Left forelimb (tissue), 1 donor: ENCODE measurements around the gene PNMA8A.

Experiments
- DNase-seq: peaks from one replicate; pipeline ENCODE4 v3.0.0-alpha.2; 2018; ENCODE audit warnings: low spot score

The PNMA8A gene

GRCh38 chr19:46491975-46492682, 20.8 kb upstream of the PNMA8A start:
- no peak for DNase-seq

GRCh38 chr19:46490774-46491173, 19.4 kb upstream of the PNMA8A start:
- DNase-seq: no peak

DNA sequence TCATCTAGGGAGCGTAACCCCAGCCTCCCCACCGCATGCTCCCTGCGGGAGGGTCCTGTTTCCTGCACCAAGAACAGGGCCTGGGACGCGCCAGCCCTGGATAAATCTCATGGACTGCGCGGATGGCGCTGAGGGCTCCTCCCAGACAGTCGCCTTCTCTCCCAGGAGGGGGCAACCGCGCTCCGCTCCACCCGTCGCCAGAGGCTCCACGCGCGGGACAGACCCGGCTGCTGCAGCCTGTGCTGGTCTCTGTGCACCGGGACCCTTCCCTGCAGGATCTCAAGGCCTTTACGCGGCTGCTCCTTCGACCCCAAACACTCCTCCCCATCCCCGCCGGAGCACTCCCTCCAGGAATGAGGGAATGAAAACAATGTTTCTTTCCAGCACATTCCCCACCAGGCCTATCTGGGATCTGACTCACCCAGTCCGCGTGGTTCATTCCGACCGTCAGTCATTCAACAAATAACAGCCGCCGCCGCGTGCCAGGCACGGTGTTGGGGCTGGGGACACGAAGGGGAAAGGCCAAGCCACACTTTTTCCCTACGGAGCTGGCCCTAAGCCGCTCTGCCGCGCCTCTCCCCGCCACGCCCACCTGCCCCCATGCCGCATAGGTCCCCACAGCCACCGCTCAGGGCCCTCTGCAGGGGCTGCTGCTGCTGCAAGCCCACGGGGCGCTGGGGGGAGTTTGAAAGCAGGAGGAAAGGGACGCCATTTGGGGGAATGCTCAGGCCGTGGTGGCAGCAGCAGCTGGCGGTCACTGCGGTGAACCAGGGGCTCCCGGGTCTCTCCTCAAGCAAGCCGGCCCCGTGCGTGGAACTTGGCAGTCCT, 18.3 kb upstream of the PNMA8A start:
- no peak for DNase-seq

- DNase-seq: no peak
Measured at GRCh38 chr19:46488551-46488950, 17.2 kb upstream of the PNMA8A start.

DNA sequence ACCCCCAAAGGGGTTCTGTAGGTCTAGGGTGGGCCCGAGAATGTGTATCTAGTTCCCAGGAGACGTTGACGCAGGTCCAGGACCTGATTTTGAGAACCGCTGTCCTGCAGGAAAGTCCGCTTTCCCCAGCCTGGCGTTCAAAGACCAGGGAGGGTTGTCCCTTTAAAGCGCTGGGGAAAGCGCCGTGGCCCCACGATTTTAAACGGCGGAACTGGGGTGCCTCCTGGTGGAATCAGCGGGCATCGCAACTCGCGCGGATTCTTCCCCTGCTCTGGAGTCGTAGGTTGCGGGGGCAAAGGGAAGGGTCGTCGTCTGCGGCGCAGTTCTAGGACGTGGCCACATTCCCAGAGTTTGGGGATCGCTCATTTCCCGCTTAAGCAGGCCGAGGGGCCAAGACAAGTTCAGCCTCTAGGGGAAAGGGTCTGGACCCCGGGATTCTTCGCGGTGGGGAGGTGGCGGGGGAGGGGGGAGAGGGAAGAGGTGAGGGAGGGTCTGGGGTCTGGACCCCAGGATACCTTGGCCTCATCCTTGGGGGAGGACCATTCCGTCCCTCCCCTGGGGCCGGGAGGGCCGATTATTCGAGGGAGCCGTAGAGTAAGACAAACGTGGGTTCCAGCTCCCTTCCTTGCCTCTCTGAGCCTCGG, 16.6 kb upstream of the PNMA8A start:
- peak; percentile 92 for DNase-seq

DNA sequence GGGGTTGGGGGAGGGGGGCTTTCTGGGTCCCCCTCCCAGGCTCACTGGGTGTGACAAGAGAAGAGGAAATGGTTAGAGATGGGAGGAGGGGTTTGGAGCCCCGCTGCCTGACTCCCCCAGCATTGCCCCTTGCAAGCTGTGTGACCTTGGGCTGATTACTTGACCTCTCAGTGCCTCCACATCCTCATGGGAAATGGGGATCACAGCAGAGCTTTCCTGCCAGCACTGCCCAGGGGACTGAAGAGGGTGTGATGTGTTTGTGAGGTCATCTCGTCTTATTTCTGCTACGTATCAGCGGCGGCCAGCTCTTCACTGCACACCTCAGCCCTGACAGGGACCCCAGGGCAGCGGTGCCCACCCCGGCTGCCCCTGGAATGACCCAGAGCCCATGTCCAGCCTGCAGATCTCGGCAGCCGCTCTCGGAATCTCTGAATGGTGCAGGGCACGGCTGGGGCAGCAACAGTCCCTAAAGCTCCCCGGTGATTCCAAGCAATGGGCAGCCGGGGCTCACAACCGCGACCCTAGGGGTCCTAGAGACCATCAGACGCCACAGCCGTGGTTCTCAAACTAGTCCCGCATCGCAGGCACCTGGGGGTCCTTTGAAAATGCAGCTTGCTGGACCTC, 15.9 kb upstream of the PNMA8A start:
- DNase-seq: no peak

DNA sequence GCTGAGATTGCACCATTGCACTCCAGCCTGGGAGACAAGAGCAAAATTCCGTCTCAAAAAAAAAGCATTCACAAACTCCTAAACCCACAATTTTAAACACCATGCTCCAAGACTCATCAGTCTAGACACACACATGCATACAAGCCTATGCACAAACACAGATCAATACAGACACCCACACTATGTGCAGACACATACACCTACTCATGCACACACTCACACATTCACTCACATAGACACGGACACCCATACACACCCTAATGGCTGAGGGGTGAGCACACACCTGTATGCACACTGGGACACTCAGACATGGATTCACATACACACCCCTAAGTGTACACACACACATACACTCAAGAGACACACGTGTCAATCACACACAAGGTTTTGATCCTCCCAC, 15.0 kb upstream of the PNMA8A start:
- no peak for DNase-seq

DNA sequence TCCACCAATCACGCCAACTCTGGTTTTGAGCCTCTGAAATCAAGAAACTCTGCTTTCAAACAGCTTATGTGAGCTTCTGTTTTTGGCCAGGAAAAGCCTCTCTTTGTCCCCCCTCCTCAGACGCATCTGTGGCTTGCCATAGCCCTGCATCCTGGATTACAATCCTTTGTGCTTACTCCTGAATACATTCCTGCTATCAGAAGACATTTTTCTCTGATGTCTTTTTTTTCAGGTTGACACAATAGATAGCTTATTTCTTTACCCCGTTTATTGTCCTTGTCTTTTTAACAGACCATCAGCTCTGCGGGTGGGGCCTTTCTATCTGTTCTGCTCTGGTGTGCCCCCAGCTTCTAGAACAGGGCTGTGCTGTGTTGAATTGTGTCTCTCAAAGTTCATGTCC, 13.3 kb upstream of the PNMA8A start:
- DNase-seq: no peak

GRCh38 chr19:46482631-46483030, 11.3 kb upstream of the PNMA8A start:
- DNase-seq: no peak

GRCh38 chr19:46481947-46482346, 10.6 kb upstream of the PNMA8A start:
- no peak for DNase-seq

DNA sequence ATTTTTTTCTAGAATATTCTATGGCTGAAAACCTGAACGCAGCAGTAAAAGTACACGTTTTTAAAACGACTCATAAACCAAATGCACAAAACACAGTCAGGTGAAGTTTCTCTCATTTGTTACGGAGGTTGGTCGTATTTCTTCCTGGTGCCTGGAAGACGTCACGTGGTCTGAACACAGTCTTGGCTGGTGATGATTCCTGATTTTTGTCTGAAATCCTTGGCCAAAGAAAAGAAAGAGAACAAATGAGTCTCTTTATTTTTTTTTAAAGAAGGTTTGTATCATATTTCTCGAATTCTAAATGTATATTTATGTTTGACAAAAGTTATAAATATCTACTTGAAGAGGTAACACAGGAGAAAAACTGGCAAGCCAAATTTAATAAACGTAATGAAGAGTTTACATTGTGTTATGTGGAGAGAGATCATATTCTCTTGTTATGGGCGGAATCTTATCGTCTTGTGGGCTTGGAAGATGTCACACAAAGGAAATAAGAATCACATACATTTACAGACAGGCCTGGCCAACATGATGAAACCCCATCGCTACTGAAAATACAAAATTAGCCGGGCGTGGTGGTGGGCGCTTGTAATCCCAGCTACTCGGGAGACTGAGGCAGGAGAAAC, 10.0 kb upstream of the PNMA8A start:
- no peak for DNase-seq

GRCh38 chr19:46480415-46480814, 9.1 kb upstream of the PNMA8A start:
- peak; percentile 90 for DNase-seq

DNA sequence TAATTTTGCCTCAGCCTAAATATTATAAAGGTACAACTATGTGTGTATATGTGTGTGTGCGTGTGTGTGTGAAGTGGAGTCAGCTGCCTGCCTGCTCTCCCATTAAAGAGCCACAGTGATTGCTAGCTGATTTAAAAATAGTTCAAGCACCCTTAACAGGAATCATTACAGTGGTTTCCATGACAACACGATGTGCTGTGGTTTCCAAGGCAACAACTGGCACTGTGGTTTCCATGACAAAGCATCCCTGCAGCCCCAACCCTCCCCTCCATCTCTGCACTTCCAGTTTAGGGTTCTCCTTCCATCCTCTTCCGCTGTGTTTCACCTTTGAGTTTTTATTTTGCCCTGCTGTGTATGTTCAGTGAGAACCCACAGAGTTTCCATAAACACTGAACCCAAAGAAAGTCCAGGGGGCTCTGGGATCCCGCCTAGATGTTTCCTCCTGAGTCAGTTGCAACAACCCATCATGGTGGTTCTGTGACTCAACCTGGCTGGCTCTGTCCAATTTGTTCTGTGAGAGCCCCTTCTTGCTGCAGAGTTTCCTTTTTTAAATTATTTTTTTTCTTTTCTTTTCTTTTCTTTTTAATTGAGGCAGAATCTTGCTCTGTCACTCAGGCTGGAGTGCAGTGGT, 7.1 kb upstream of the PNMA8A start:
- no peak for DNase-seq

DNA sequence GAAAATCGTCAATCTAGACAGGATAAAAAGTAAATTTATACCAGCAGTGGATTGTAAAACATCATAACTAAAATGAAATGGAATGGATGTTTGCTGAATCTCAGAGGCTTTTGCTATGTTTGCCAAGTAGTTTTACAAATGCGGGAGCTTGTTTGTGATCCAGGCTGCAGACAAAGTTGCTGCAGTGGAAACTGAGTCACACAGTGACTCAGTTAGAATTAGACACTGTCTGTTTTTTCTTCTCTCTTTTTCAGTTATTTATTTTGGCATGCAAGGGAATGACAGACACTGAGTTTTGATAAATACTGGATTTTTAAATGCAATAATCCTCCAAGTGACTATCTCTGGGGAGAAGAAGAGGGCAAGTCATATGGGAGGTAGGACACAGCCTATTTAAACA, 4.6 kb upstream of the PNMA8A start:
- DNase-seq: no peak

- DNase-seq: no peak
Measured at GRCh38 chr19:46474211-46474610, 2.8 kb upstream of the PNMA8A start.

DNA sequence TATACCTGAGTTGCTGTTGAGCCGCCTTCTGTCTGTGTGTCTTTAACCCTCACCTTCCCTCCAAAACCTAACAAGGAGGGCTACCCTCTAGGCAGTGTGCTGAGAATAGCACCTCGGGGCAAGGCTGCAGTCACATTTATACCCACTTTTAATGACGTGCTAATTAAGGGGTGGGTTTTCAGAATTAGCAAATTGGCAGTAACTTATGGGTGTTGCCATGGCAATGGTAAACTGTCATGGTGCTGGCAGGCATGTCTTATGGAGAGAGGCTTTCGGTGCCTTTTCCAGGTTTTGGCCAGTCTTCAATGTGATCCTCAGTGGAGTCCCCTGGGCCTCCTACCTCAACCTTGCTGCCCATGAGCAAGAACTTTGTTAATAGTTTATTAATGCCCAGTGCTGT, 1.2 kb upstream of the PNMA8A start:
- DNase-seq: no peak

DNA sequence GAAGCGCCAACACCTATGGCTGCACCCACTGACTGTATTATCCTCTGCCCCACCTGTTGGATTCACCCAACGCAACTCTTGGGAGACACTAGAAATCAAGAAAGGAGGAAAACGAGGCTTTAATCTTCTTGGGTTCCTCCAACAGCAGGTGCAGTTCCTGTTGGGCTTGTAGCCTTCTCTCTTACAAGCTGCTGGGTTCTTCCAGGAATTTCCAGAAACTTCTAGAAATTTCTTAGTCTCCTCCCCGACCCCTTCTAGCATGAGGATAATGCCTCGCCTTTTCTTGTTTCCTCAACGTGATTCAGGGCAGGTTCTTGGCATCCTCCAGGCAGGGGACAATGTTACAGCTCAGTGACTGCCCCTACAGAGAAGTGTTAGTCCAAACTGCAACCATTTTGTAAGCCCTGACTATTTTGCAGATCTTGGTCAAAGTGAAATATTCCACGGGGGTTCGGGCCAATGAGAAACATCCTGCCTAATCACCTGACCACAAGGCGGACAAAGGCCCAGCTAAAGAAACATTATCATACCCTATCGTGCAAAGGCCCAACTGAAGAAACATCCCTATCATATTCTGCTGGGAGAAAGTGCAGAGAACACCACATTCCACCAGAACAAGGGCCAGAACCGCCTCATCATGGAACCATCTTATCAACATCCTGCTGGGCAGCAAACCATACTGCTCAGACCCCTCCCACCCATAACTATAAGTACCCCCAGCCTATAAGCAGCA, 614 bp upstream of the PNMA8A start:
- no peak for DNase-seq

DNA sequence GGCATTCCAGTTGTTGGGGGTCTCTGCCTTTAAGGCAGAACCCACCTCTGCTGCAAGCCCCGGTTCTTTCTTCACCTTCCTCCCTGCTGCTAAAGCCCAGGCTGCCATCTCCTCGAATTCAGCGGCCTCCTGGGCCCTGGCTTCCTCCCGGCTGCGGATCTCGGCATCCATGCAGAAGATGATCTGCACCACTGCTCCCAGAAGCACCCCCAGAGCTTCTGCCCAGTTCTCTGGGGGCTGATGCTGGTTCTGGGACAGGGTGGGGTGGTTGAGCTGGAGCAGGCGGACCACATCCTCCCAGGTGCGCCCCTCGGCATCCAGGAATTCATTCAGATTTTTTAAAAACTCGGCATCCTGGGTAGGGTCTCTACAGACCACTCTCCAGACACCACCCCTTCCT, 987 bp downstream of the PNMA8A start:
- no peak for DNase-seq

DNA sequence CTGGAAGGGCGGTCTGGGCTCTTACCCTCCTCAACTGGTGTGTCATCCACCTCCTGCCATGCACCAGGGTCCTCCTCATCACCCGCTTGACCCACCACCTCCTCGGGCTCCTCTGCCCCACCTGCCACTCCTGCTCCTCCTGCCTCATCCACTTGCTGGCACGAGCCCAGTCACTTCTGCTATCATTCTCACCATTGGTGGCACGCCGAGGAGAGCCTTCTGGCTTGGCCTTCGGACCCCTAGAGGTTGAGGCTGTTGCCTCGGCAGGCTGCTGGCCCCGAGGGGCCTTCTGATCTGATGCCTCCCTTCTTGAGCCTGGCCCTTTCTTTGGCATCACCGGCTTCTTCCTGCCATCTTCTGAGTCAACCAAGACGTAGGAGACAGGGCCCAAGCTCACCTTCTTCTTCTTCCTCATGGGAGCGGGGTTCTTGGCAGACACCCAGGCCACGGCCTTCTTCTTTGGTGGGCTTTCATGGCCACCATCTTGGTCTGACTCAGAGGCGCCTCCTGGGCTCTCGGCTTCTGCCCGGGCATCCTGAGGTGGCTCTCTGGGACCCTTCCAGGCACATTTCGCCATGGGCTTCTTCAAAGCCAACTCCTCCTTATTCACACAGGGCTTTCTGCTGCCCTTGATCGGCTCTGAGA, 1.7 kb downstream of the PNMA8A start:
- DNase-seq: no peak

DNA sequence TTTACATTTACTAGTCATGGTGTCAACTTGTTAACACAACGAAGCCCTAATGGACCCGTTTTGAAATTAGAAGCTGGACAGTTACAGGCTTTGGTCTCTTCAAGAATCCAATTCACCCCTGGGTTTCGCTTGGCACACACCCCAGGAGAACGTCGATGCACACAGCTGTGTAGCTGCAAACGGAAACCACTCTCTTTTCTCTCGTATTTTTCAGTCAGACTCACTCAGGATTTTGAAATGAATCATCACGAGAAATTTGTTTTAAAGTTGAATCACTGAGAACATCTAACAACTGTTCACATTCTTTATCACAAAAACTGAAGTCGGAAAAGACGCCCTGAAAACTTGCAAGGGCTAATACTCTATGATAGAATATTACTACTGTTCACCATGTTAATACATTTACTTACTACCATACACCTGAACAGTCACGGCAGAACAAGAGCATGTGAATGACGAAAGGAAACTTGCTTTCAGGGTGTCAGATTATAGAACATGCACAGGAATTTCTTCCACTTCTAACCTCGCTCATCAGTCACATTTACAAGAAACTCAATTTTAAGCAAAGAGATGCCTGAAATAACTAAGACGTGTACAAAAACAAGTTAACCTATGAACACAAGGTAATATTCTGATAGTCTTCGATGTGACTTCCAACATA, 4.7 kb downstream of the PNMA8A start:
- no peak for DNase-seq
